Colonic mucosa (tissue), 4 donors: Measurements from ENCODE around the gene CEACAM21. TPM values are rescaled to one million over a fixed set of nuclear protein-coding genes. Genes with fewer than 3 reads are reported as not detected.

Experiments used
- DNase-seq: peaks from one replicate; pipeline ENCODE4 v3.0.0-alpha.2; 2020
- H3K27ac ChIP-seq: fragments of 200-600 bp; one replicate; pipeline ENCODE4 v1.8.0; 2021
- H3K27me3 ChIP-seq: fragments of 200-600 bp; one replicate; pipeline ENCODE4 v1.8.0; 2021
- H3K36me3 ChIP-seq: fragments of 200-600 bp; one replicate; pipeline ENCODE4 v1.8.0; 2021
- H3K4me1 ChIP-seq: fragments of 200-600 bp; one replicate; pipeline ENCODE4 v1.8.0; 2021; ENCODE audit warnings: mild to moderate bottlenecking
- H3K4me3 ChIP-seq: fragments of 200-600 bp; one replicate; pipeline ENCODE4 v1.8.0; 2021
- H3K9ac ChIP-seq, 2 donors: one replicate each; pipeline ENCODE4 v1.7.0; 2013; ENCODE audit warnings: control low read depth in 2 of 2, low read depth in 2 of 2, low read length in 2 of 2
- H3K9me3 ChIP-seq: fragments of 200-600 bp; one replicate; pipeline ENCODE4 v1.8.0; 2021
- CTCF ChIP-seq: fragments of 200-600 bp; IDR thresholded peaks from one replicate; pipeline ENCODE4 v1.8.0; 2022; ENCODE audit warnings: antibody characterized with exemption, mild to moderate bottlenecking
- intact Hi-C: fragments of 100-400 bp; cut with DNase I; formaldehyde crosslinking; loops from one replicate; pipeline ENCODE4 v1.14.1; 2022
- total RNA-seq, 2 donors: library from RNA; stranded (reverse); fragmentation: NEBNext Ultra II Directional in 1 of 2; extraction: Animal tissue kit (Norgen Biotek cat#: 25700) in 1 of 2; gene quantifications; one replicate each; pipeline ENCODE4 v1.2.1, GENCODE V29; 2021
- donor health status: healthy.
- donor health status: DM: no; HTN: no; CAD: no.
- donor health status: DM: no; HTN: no; CAD: no.

The CEACAM21 gene
- under 1 TPM; 0.25 to 0.45 TPM for total RNA-seq

- Histone ChIP-seq H3K9me3 (no peaks in the 10 kb centered on the region), H3K9ac (no peak within 1 kb of the TSS), H3K4me1 (no peaks in the 10 kb centered on the region), H3K4me3 (no peak within 1 kb of the TSS), H3K27ac (peak within 1 kb of the TSS; percentile 41), H3K36me3 (no peaks in the 10 kb centered on the region), H3K27me3 (no peaks in the 10 kb centered on the region)
- TF ChIP-seq CTCF: no peak
- DNase-seq: peak; percentile 59
- intact Hi-C loops: no loop called here
Observed at GRCh38 chr19:41575998-41576397, at the start of gene CEACAM21. TSS of gene CEACAM21 (plus strand) at chr19:41576166. CDS start at chr19:41576275, 109 bp downstream.

GRCh38 chr19:41527089-41527488 lies 48.9 kb upstream of the CEACAM21 start:
- H3K36me3 ChIP-seq: no peaks in the 10 kb centered on the region
- H3K27ac ChIP-seq: no peak overlapping the region
- intact Hi-C loops: no loop called here
- no peak for DNase-seq
- H3K4me1 ChIP-seq: no peaks in the 10 kb centered on the region
- H3K9me3 ChIP-seq: no peaks in the 10 kb centered on the region
- no peak overlapping the region for H3K9ac ChIP-seq
- TF ChIP-seq CTCF: no peak
- no peak overlapping the region for H3K4me3 ChIP-seq
- peaks cover 17% of the 10 kb centered on the region for H3K27me3 ChIP-seq

GRCh38 chr19:41528106-41528505 lies 47.9 kb upstream of the CEACAM21 start:
- Histone ChIP-seq H3K9ac (no peak overlapping the region), H3K9me3 (no peaks in the 10 kb centered on the region), H3K36me3 (no peaks in the 10 kb centered on the region), H3K27ac (no peak overlapping the region), H3K4me3 (no peak overlapping the region), H3K4me1 (no peaks in the 10 kb centered on the region), H3K27me3 (peaks cover 9% of the 10 kb centered on the region)
- DNase-seq: no peak
- no peak for TF ChIP-seq CTCF
- intact Hi-C loops: no loop called here

- H3K27ac ChIP-seq: no peak overlapping the region
- H3K4me1 ChIP-seq: no peaks in the 10 kb centered on the region
- H3K27me3 ChIP-seq: peaks cover 7% of the 10 kb centered on the region
- H3K36me3 ChIP-seq: no peaks in the 10 kb centered on the region
- no peaks in the 10 kb centered on the region for H3K9me3 ChIP-seq
- H3K4me3 ChIP-seq: no peak overlapping the region
- DNase-seq: no peak
- no peak for TF ChIP-seq CTCF
- no peak overlapping the region for H3K9ac ChIP-seq
- intact Hi-C loops: no loop called here
Observed at GRCh38 chr19:41529484-41530183, 46.3 kb upstream of the CEACAM21 start.

- Histone ChIP-seq H3K27ac (no peak overlapping the region), H3K4me3 (no peak overlapping the region), H3K36me3 (no peaks in the 10 kb centered on the region), H3K9me3 (no peaks in the 10 kb centered on the region), H3K4me1 (no peaks in the 10 kb centered on the region), H3K9ac (no peak overlapping the region), H3K27me3 (peaks cover 5% of the 10 kb centered on the region)
- no peak for DNase-seq
- intact Hi-C loops: no loop called here
- TF ChIP-seq CTCF: no peak
Observed at GRCh38 chr19:41530184-41530534, 45.8 kb upstream of the CEACAM21 start.
